ENCODE results near the gene TAS2R40.

The TAS2R40 gene

GRCh38 chr7:143222782-143223181 lies 945 bp downstream of the TAS2R40 start:
- TF ChIP-seq, protein P1, sequence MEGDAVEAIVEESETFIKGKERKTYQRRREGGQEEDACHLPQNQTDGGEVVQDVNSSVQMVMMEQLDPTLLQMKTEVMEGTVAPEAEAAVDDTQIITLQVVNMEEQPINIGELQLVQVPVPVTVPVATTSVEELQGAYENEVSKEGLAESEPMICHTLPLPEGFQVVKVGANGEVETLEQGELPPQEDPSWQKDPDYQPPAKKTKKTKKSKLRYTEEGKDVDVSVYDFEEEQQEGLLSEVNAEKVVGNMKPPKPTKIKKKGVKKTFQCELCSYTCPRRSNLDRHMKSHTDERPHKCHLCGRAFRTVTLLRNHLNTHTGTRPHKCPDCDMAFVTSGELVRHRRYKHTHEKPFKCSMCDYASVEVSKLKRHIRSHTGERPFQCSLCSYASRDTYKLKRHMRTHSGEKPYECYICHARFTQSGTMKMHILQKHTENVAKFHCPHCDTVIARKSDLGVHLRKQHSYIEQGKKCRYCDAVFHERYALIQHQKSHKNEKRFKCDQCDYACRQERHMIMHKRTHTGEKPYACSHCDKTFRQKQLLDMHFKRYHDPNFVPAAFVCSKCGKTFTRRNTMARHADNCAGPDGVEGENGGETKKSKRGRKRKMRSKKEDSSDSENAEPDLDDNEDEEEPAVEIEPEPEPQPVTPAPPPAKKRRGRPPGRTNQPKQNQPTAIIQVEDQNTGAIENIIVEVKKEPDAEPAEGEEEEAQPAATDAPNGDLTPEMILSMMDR (IDR thresholded peaks at IDR 0.05; ENCODE audit: low read depth, low read length, missing control alignments) = no peak
- H3K4me3 ChIP-seq (ENCODE audit: low read depth, low read length) = no peak overlapping the region
- no peak for DNase-seq (ENCODE audit: low read depth)

GRCh38 chr7:143223784-143224183 lies 1.9 kb downstream of the TAS2R40 start:
- no peak for DNase-seq (ENCODE audit: low read depth)
- TF ChIP-seq, protein P1 (IDR thresholded peaks at IDR 0.05; ENCODE audit: low read depth, low read length, missing control alignments) = no peak

GRCh38 chr7:143225047-143225446 lies 3.2 kb downstream of the TAS2R40 start:
- TF ChIP-seq, protein P1 (IDR thresholded peaks at IDR 0.05; ENCODE audit: low read depth, low read length, missing control alignments) = no peak
- no peak overlapping the region for H3K4me3 ChIP-seq (ENCODE audit: low read depth, low read length)
- DNase-seq (ENCODE audit: low read depth) = no peak

More at GRCh38 chr7:143223784-143224183, 1.9 kb downstream of the TAS2R40 start:
- H3K4me3 ChIP-seq (ENCODE audit: low read depth, low read length) = no peak overlapping the region

- TF ChIP-seq, protein P1 (IDR thresholded peaks at IDR 0.05; ENCODE audit: low read depth, low read length, missing control alignments) = no peak
- DNase-seq (ENCODE audit: low read depth) = no peak
- H3K4me3 ChIP-seq (ENCODE audit: low read depth, low read length) = no peak overlapping the region
Observed at GRCh38 chr7:143227806-143228205, 6.0 kb downstream of the TAS2R40 start.

GRCh38 chr7:143229054-143229790 lies 7.4 kb downstream of the TAS2R40 start:
- TF ChIP-seq, protein P1 (IDR thresholded peaks at IDR 0.05; ENCODE audit: low read depth, low read length, missing control alignments) = no peak
- H3K4me3 ChIP-seq (ENCODE audit: low read depth, low read length) = no peak overlapping the region
- DNase-seq (ENCODE audit: low read depth) = no peak

DNA sequence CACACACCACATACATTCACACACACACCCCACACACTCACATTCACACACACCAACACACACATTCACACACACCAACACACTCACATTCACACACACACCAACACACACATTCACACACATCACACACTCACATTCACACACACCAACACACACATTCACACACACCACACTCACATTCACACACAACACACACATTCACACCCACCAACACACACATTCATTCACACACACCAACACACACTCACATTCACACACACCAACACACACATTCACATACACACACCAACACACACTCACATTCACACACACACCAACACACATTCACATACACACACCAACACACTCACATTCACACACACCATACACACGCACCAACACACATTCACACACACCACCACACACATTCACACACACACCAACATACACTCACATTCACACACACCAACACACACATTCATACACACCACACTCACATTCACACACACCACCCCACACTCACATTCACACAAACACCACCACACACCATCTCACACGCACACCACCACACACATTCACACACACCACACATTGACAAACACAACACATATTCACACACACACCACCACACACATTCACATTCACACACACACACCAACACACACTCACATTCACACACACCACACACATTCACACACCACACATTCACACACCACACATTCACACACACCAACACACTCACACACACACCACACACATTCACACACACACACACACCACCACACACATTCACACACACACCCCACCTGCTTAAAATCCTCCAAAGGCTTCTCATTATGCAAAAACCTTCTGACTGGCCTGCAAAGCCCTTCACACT lies 9.0 kb downstream of the TAS2R40 start:
- TF ChIP-seq, protein P1 (IDR thresholded peaks at IDR 0.05; ENCODE audit: low read depth, low read length, missing control alignments) = no peak
- no peak overlapping the region for H3K4me3 ChIP-seq (ENCODE audit: low read depth, low read length)
- no peak for DNase-seq (ENCODE audit: low read depth)

Data from GM12864 (cell line).